H1 (cell line): ENCODE data around the gene TSC1. TPM values are rescaled to one million over a fixed set of nuclear protein-coding genes. Genes with fewer than 3 reads are reported as not detected.

Source experiments
- CTCF ChIA-PET: fragments of 300-600 bp; sonication (Branson Sonifier 250); formaldehyde crosslinking; loops from one replicate; lab custom pipeline; 2021; ENCODE audit not compliant: partially characterized antibody; lab: Charles Lee
- POLR2A ChIA-PET: fragments of 300-600 bp; sonication (Branson Sonifier 250); formaldehyde crosslinking; loops from one replicate; lab custom pipeline; 2021; ENCODE audit warnings: inconsistent platforms; ENCODE audit not compliant: partially characterized antibody; lab: Charles Lee
- DNase-seq, 2 experiments: peaks; one replicate each; pipeline versions ENCODE4 v3.0.0 to v3.0.0-alpha.2; 2010 to 2022; ENCODE audit warnings: low spot score in 2 of 2, low read depth in 1 of 2, mixed read lengths in 1 of 2
- FAIRE-seq: peaks from 2 replicates; lab custom pipeline; 2011; peaks lifted over from hg19 to GRCh38; lab: Jason Lieb, UNC
- H2AFZ ChIP-seq: 2 replicates; pipeline ENCODE4 v1.8.1; 2012; ENCODE audit warnings: low read length, inconsistent platforms
- H2AK5ac ChIP-seq: 2 replicates; pipeline ENCODE4 v1.6.1; 2013; ENCODE audit warnings: low read depth, low read length
- H2BK120ac ChIP-seq: replicated peaks from 2 replicates; pipeline ENCODE3; 2013; ENCODE audit warnings: low read depth, low read length, inconsistent platforms
- H2BK12ac ChIP-seq: 2 replicates; pipeline ENCODE4 v1.6.1; 2013; ENCODE audit warnings: low read depth, low read length
- H2BK15ac ChIP-seq: 2 replicates; pipeline ENCODE4 v1.6.1; 2013; ENCODE audit warnings: low read length
- H2BK20ac ChIP-seq: 2 replicates; pipeline ENCODE4 v1.6.1; 2013; ENCODE audit warnings: low read length
- H2BK5ac ChIP-seq: 2 replicates; pipeline ENCODE4 v1.6.1; 2013; ENCODE audit warnings: low read depth, low read length
- H3K14ac ChIP-seq: 2 replicates; pipeline ENCODE4 v1.6.1; 2013; ENCODE audit warnings: inconsistent platforms; ENCODE audit not compliant: insufficient read length
- H3K18ac ChIP-seq: 2 replicates; pipeline ENCODE4 v1.6.1; 2013; ENCODE audit warnings: low read length; ENCODE audit errors: extremely low read depth
- H3K23ac ChIP-seq: 2 replicates; pipeline ENCODE4 v1.6.1; 2013; ENCODE audit warnings: inconsistent platforms; ENCODE audit not compliant: insufficient read length
- H3K23me2 ChIP-seq: 2 replicates; pipeline ENCODE4 v1.6.1; 2013; ENCODE audit warnings: low read depth, low read length
- H3K27ac ChIP-seq: 2 replicates; pipeline ENCODE4 v1.6.1; 2011; ENCODE audit warnings: low read depth, low read length, inconsistent platforms
- H3K27me3 ChIP-seq, 4 experiments: replicated peaks in 1 of 4; 1 replicate in 1 of 4; 2 replicates in 3 of 4; pipeline versions ENCODE4 v1.6.1 to v1.8.1; 2011 to 2013; ENCODE audit warnings: low read length in 3 of 4, mild to moderate bottlenecking in 3 of 4, inconsistent platforms in 2 of 4, mixed read lengths in 2 of 4, moderate library complexity in 1 of 4; ENCODE audit not compliant: control insufficient read depth in 3 of 4, insufficient read depth in 3 of 4; ENCODE audit errors: extremely low read depth in 1 of 4
- H3K36me3 ChIP-seq, 4 experiments: 2 replicates each; pipeline versions ENCODE4 v1.6.1 to v1.8.1; 2011 to 2013; ENCODE audit warnings: mild to moderate bottlenecking in 4 of 4, low read length in 3 of 4, moderate library complexity in 2 of 4, control low read depth in 1 of 4, inconsistent platforms in 1 of 4; ENCODE audit not compliant: insufficient read depth in 4 of 4, control insufficient read depth in 2 of 4
- H3K4ac ChIP-seq: replicated peaks from 2 replicates; pipeline ENCODE3; 2013; ENCODE audit warnings: low read length, low read depth, mixed read lengths, inconsistent platforms; ENCODE audit not compliant: insufficient read length
- H3K4me1 ChIP-seq, 4 experiments: replicated peaks in 1 of 4; 1 replicate in 1 of 4; 2 replicates in 3 of 4; pipeline versions ENCODE4 v1.6.1 to v1.8.1; 2011 to 2013; ENCODE audit warnings: low read length in 3 of 4, inconsistent platforms in 2 of 4, mixed read lengths in 1 of 4; ENCODE audit not compliant: insufficient read depth in 4 of 4, control insufficient read depth in 3 of 4
- H3K4me2 ChIP-seq, 2 experiments: 2 replicates each; pipeline versions ENCODE4 v1.6.1 to v1.8.1; 2011 to 2013; ENCODE audit warnings: low read depth in 2 of 2, low read length in 2 of 2, control low read depth in 1 of 2, inconsistent platforms in 1 of 2, mild to moderate bottlenecking in 1 of 2; ENCODE audit not compliant: insufficient read depth in 1 of 2
- H3K4me3 ChIP-seq, 4 experiments: fragments of 200-600, 300-600 bp in 1 of 4; sonication (generic), shearing (Covaris generic), sonication (Bioruptor Twin) in 1 of 4; 2 replicates each; pipeline versions ENCODE4 v1.5.1 to v1.8.1; 2011 to 2016; ENCODE audit warnings: low read length in 4 of 4, low read depth in 3 of 4, control low read depth in 2 of 4, inconsistent platforms in 2 of 4, mild to moderate bottlenecking in 2 of 4, mixed read lengths in 1 of 4, moderate library complexity in 1 of 4; ENCODE audit not compliant: insufficient read depth in 2 of 4; ENCODE audit errors: extremely low read depth in 1 of 4
- H3K56ac ChIP-seq: replicated peaks from 2 replicates; pipeline ENCODE3; 2013; ENCODE audit warnings: low read depth, mild to moderate bottlenecking, mixed read lengths, low read length, inconsistent platforms; ENCODE audit not compliant: insufficient read length
- H3K79me1 ChIP-seq: 2 replicates; pipeline ENCODE4 v1.6.1; 2013; ENCODE audit warnings: low read depth, low read length, control low read depth
- H3K79me2 ChIP-seq, 2 experiments: 2 replicates each; pipeline versions ENCODE4 v1.6.1 to v1.8.1; 2012 to 2013; ENCODE audit warnings: low read length in 2 of 2, mild to moderate bottlenecking in 2 of 2, inconsistent platforms in 1 of 2; ENCODE audit not compliant: insufficient read depth in 2 of 2, control insufficient read depth in 1 of 2
- H3K9ac ChIP-seq, 4 experiments: replicated peaks in 1 of 4; 1 replicate in 1 of 4; 2 replicates in 3 of 4; pipeline versions ENCODE4 v1.6.1 to v1.8.1; 2011 to 2013; ENCODE audit warnings: low read depth in 3 of 4, low read length in 3 of 4, control low read depth in 2 of 4, mild to moderate bottlenecking in 2 of 4, moderate library complexity in 2 of 4, inconsistent platforms in 1 of 4; ENCODE audit errors: extremely low read depth in 1 of 4
- H3K9me3 ChIP-seq, 2 experiments: 2 replicates each; pipeline versions ENCODE4 v1.6.1 to v1.8.1; 2012 to 2013; ENCODE audit warnings: mild to moderate bottlenecking in 2 of 2, moderate library complexity in 2 of 2, control low read depth in 1 of 2, inconsistent platforms in 1 of 2, low read depth in 1 of 2, low read length in 1 of 2, mixed read lengths in 1 of 2; ENCODE audit not compliant: insufficient read depth in 2 of 2
- H4K20me1 ChIP-seq, 2 experiments: replicated peaks in 1 of 2; 2 replicates each; pipeline versions ENCODE3 to v1.8.1; 2011 to 2013; ENCODE audit warnings: inconsistent platforms in 2 of 2, low read length in 2 of 2, mild to moderate bottlenecking in 1 of 2; ENCODE audit not compliant: insufficient read depth in 2 of 2, control insufficient read depth in 1 of 2
- H4K5ac ChIP-seq: 2 replicates; pipeline ENCODE4 v1.6.1; 2013; ENCODE audit warnings: low read length, low read depth, mixed read lengths, inconsistent platforms; ENCODE audit not compliant: insufficient read length
- H4K8ac ChIP-seq: 2 replicates; pipeline ENCODE4 v1.8.0; 2013; ENCODE audit warnings: mild to moderate bottlenecking, moderate library complexity, low read length, inconsistent platforms; ENCODE audit not compliant: insufficient read depth; ENCODE audit errors: extremely low read depth
- H4K91ac ChIP-seq: replicated peaks from 2 replicates; pipeline ENCODE3; 2013; ENCODE audit warnings: low read length, mixed read lengths, inconsistent platforms; ENCODE audit not compliant: insufficient read length
- JUND ChIP-seq: IDR thresholded peaks from 2 replicates; pipeline ENCODE4 v1.6.1; 2011; ENCODE audit warnings: mild to moderate bottlenecking, improper control_type of control experiment, low read length
- SP1 ChIP-seq: IDR thresholded peaks from 2 replicates; pipeline ENCODE4 v1.6.1; 2011; ENCODE audit warnings: low read depth, low read length
- TEAD4 ChIP-seq: IDR thresholded peaks from 2 replicates; pipeline ENCODE4 v1.6.1; 2012; ENCODE audit warnings: low read depth, low read length, inconsistent platforms, mixed read lengths
- WGBS, 2 experiments: shearing (Covaris generic) in 1 of 2; methylation state at CpG; one replicate each; pipeline versions ENCODE4 v1.1.6 to v1.1.7; 2013 to 2015; ENCODE audit warnings: low lambda C conversion rate in 2 of 2, mixed read lengths in 2 of 2, inconsistent platforms in 1 of 2, low coverage in 1 of 2, missing lambda C conversion rate in 1 of 2; ENCODE audit not compliant: insufficient replicate concordance in 2 of 2, insufficient coverage in 1 of 2, insufficient read length in 1 of 2; ENCODE audit errors: extremely low coverage in 1 of 2, missing lambda C conversion rate in 1 of 2; 5-methylcytosine and 5-hydroxymethylcytosine counted together
- polyA plus RNA-seq, 7 experiments: library from polyadenylated mRNA; depleted of rRNA in 3 of 7; stranded (reverse) in 5 of 7; unstranded in 2 of 7; fragments of >200 nt in 5 of 7; fragments of 200-250 nt in 2 of 7; gene quantifications; 1 replicate in 5 of 7; 2 replicates in 1 of 7; 4 replicates in 1 of 7; pipeline versions ENCODE4 v1.2.1 to v1.2.3, GENCODE V29; 2011 to 2013; ENCODE audit warnings: missing spikeins in 2 of 7, mixed read lengths in 2 of 7
- total RNA-seq: library from RNA; stranded (reverse); fragmentation: NEBNext Ultra II Directional; extraction: Animal tissue kit (Norgen Biotek cat#: 25700); gene quantifications from 2 replicates; pipeline ENCODE4 v1.2.1, GENCODE V29; 2021

The TSC1 gene
- total and polyA plus RNA-seq, 2 of the 8 experiments (the other 6 are each of a cell fraction or from before 2014, with no cell fraction given), result 37.2 to 46.0 TPM

- Histone ChIP-seq H4K5ac (no peak overlapping the region), H3K36me3 (no peaks in the 10 kb centered on the region), H3K9me3 (no peaks in the 10 kb centered on the region), H3K56ac (no peak overlapping the region), H3K23me2 (no peaks in the 10 kb centered on the region), H3K23ac (no peak overlapping the region), H2BK20ac (no peak overlapping the region), H3K79me2 (no peaks in the 10 kb centered on the region), H2AFZ (no peak overlapping the region), H4K91ac (no peak overlapping the region), H2BK15ac (no peak overlapping the region), H3K4me3 (no peak overlapping the region), H3K4ac (no peak overlapping the region), H3K4me1 (peaks cover 0 to 7% (median 2%) of the 10 kb centered on the region in 4 experiments; a peak in 3 of 7 replicates), H4K20me1 (no peaks in the 10 kb centered on the region), H3K9ac (no peak overlapping the region), H3K27ac (no peak overlapping the region), H2AK5ac (no peak overlapping the region), H4K8ac (no peak overlapping the region), H3K14ac (no peak overlapping the region), H3K4me2 (no peak overlapping the region), H2BK5ac (no peak overlapping the region), H3K27me3 (no peaks in the 10 kb centered on the region; a peak in 2 of 7 replicates), H2BK120ac (no peak overlapping the region), H3K79me1 (no peaks in the 10 kb centered on the region), H3K18ac (no peak overlapping the region)
- ChIA-PET CTCF (interaction anchor here (0.8 to 1.6 kb wide), 3 partner anchors 12 to 1026 kb away, joined by 3 to 4 read pairs (median 3); partner anchors contain the start of gene AK8), POLR2A (no interaction called here)
- FAIRE-seq, result no peak
- TF ChIP-seq TEAD4 (no peak), SP1 (no peak), JUND (no peak)
- TF ChIP-seq, all 59 proteins: peak for 0
- WGBS, 2 experiments, result 78% methylated on average over 12 of the region's 12 CpGs; no CpG with 5 or more reads in 1 of the 2 experiments
- 0 out of 2 replicates have a peak overlapping the region, but pooled peaks have one; percentile 17 for H2BK12ac ChIP-seq
- no peak for DNase-seq
Measured at GRCh38 chr9:132863096-132863495, 81.3 kb downstream of the TSC1 start.
